Stimulated activated CD8-positive, alpha-beta memory T cell treated with anti-CD3 and anti-CD28 coated beads, Interleukin-15, amount 100 ng/mL, for 48 hours (primary cell): ENCODE measurements around the gene RABGAP1L.

Source experiments
- DNase-seq, 2 donors: peaks; one replicate each; pipeline ENCODE4 v3.0.0-alpha.2; 2020; ENCODE audit warnings: low read depth in 2 of 2

RABGAP1L gene

GRCh38 chr1:174963529-174964125 lies 804.3 kb downstream of the RABGAP1L start:
- DNase-seq: no peak

- DNase-seq: no peak
These were observed 805.1 kb downstream of the RABGAP1L start for GRCh38 chr1:174964261-174964971.

GRCh38 chr1:174964972-174965361 lies 805.6 kb downstream of the RABGAP1L start:
- DNase-seq: no peak

- DNase-seq: no peak
These were observed 806.2 kb downstream of the RABGAP1L start for GRCh38 chr1:174965362-174966007.

GRCh38 chr1:174966008-174966572 lies 806.8 kb downstream of the RABGAP1L start:
- DNase-seq: no peak

GRCh38 chr1:174967845-174968705 lies 808.8 kb downstream of the RABGAP1L start:
- DNase-seq: no peak

- no peak for DNase-seq
These were observed 809.5 kb downstream of the RABGAP1L start for GRCh38 chr1:174968750-174969244.

GRCh38 chr1:174969977-174970376 lies 810.7 kb downstream of the RABGAP1L start:
- DNase-seq: no peak

GRCh38 chr1:174971466-174971865 lies 812.1 kb downstream of the RABGAP1L start:
- DNase-seq: no peak

GRCh38 chr1:174971902-174972301 lies 812.6 kb downstream of the RABGAP1L start:
- no peak for DNase-seq

- no peak for DNase-seq
These were observed 815.4 kb downstream of the RABGAP1L start for GRCh38 chr1:174974711-174975119.

GRCh38 chr1:174975764-174976163 lies 816.4 kb downstream of the RABGAP1L start:
- DNase-seq: no peak

GRCh38 chr1:174976436-174977108 lies 817.3 kb downstream of the RABGAP1L start:
- DNase-seq: no peak

GRCh38 chr1:174982971-174983689 lies 823.8 kb downstream of the RABGAP1L start:
- no peak for DNase-seq

- DNase-seq: no peak
These were observed 825.6 kb downstream of the RABGAP1L start for GRCh38 chr1:174984952-174985351.

- no peak for DNase-seq
These were observed 829.2 kb downstream of the RABGAP1L start for GRCh38 chr1:174988539-174988938.

GRCh38 chr1:174988986-174989385 lies 829.7 kb downstream of the RABGAP1L start:
- no peak for DNase-seq

- no peak for DNase-seq
These were observed 830.4 kb downstream of the RABGAP1L start for GRCh38 chr1:174989536-174990220.

GRCh38 chr1:174990382-174990999 lies 831.2 kb downstream of the RABGAP1L start:
- DNase-seq: no peak
